Measurements from ENCODE around the gene PDGFD.

Gene PDGFD

DNA sequence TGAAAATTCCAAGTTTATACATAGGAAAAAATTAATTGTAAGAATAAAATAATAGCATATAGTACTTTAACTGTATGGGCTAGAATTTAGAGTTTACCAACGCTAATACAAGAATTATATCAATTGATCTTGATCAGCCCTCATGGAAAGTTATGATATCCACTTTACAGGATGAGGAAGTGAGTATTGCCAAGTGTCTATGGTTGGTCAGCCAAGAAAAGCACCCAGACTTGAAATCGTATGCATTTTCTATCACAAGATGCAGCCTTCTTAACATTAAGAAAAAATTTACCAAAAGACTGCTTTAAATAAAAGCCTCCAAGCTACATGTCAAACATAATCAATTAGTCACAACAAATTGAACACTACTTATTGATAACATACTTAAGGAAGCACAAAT, 74.5 kb downstream of the PDGFD start:
- TF ChIP-seq, protein P1, sequence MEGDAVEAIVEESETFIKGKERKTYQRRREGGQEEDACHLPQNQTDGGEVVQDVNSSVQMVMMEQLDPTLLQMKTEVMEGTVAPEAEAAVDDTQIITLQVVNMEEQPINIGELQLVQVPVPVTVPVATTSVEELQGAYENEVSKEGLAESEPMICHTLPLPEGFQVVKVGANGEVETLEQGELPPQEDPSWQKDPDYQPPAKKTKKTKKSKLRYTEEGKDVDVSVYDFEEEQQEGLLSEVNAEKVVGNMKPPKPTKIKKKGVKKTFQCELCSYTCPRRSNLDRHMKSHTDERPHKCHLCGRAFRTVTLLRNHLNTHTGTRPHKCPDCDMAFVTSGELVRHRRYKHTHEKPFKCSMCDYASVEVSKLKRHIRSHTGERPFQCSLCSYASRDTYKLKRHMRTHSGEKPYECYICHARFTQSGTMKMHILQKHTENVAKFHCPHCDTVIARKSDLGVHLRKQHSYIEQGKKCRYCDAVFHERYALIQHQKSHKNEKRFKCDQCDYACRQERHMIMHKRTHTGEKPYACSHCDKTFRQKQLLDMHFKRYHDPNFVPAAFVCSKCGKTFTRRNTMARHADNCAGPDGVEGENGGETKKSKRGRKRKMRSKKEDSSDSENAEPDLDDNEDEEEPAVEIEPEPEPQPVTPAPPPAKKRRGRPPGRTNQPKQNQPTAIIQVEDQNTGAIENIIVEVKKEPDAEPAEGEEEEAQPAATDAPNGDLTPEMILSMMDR (IDR thresholded peaks at IDR 0.05; ENCODE audit: low read depth, low read length), result no peak
- TF ChIP-seq EZH2phosphoT487 (IDR thresholded peaks at IDR 0.05; ENCODE audit: low read depth), result no peak
- H4K20me1 ChIP-seq (ENCODE audit: insufficient read depth, low read length), result no peaks in the 10 kb centered on the region
- no peaks in the 10 kb centered on the region for H3K9me3 ChIP-seq (ENCODE audit: insufficient read depth, low read length)
- no peaks in the 10 kb centered on the region for H3K36me3 ChIP-seq (replicated peaks; ENCODE audit: low read depth, low read length)
- peaks cover 6% of the 10 kb centered on the region for H3K4me1 ChIP-seq (ENCODE audit: low read length)
- H3K27ac ChIP-seq (ENCODE audit: low read length), result no peak overlapping the region
- no peaks in the 10 kb centered on the region for H3K27me3 ChIP-seq (ENCODE audit: low read depth, low read length)
- no peaks in the 10 kb centered on the region for H3K79me2 ChIP-seq (ENCODE audit: low read length)
- H3K4me2 ChIP-seq (ENCODE audit: low read length), result peak overlapping the region; percentile 6; the same call in 1 of the 2 replicates
- H3K4me3 ChIP-seq (ENCODE audit: low read length), result no peak overlapping the region
- H3K9ac ChIP-seq (ENCODE audit: low read length), result no peak overlapping the region
- H2AFZ ChIP-seq (ENCODE audit: low read depth, low read length), result no peak overlapping the region

DNA sequence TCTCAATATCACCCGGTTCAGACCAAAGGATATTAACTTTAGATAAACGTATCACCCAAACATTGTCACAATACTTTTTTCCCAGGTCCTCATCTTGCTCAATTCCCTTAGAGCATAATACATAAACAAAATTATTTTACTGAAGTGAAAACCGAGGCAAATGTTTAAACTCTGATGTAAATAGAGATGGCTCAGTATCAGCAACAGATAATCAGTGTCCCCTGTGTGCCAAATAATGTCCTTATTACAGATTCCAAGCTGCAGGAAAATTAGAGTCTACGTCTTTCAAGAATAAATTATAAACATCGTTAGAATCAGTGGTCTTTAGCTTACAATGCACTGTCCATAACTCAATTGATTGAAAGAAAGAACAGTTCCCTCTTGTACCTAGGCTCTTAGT, 77.3 kb downstream of the PDGFD start:
- Histone ChIP-seq H3K4me3 (ENCODE audit: low read length) (no peak overlapping the region), H3K27me3 (ENCODE audit: low read depth, low read length) (no peaks in the 10 kb centered on the region), H3K36me3 (replicated peaks; ENCODE audit: low read depth, low read length) (no peaks in the 10 kb centered on the region), H2AFZ (ENCODE audit: low read depth, low read length) (no peak overlapping the region), H3K4me1 (ENCODE audit: low read length) (peaks cover 6% of the 10 kb centered on the region), H3K27ac (ENCODE audit: low read length) (no peak overlapping the region), H3K9ac (ENCODE audit: low read length) (no peak overlapping the region), H3K4me2 (ENCODE audit: low read length) (no peak overlapping the region), H3K9me3 (ENCODE audit: insufficient read depth, low read length) (no peaks in the 10 kb centered on the region), H4K20me1 (ENCODE audit: insufficient read depth, low read length) (no peaks in the 10 kb centered on the region), H3K79me2 (ENCODE audit: low read length) (no peaks in the 10 kb centered on the region)
- TF ChIP-seq, protein P1 (IDR thresholded peaks at IDR 0.05; ENCODE audit: low read depth, low read length), result no peak
- no peak for TF ChIP-seq EZH2phosphoT487 (IDR thresholded peaks at IDR 0.05; ENCODE audit: low read depth)

DNA sequence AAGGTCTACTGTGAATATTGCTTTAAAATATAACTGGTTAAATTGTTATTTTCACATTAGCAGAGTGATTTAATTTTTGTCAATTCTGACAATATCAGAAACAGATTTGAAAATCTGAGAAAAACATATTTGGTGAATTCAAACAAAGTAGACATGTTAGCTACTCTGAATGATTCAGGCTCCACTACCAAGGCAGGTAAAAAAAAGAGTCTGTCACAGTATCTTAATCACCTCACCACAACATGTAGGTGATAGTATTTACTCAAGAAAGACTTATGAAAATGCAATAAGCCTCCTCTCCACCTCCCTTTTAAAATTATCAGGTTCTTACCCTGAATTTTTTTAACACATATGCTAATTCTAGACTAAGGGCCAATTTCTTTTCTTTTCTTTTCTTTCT, 85.0 kb downstream of the PDGFD start:
- Histone ChIP-seq H3K79me2 (ENCODE audit: low read length) (no peaks in the 10 kb centered on the region), H3K9me3 (ENCODE audit: insufficient read depth, low read length) (no peaks in the 10 kb centered on the region), H3K27me3 (ENCODE audit: low read depth, low read length) (no peaks in the 10 kb centered on the region), H3K27ac (ENCODE audit: low read length) (no peak overlapping the region), H3K36me3 (replicated peaks; ENCODE audit: low read depth, low read length) (no peaks in the 10 kb centered on the region), H3K9ac (ENCODE audit: low read length) (no peak overlapping the region), H3K4me1 (ENCODE audit: low read length) (peaks cover 19% of the 10 kb centered on the region), H3K4me2 (ENCODE audit: low read length) (no peak overlapping the region), H2AFZ (ENCODE audit: low read depth, low read length) (no peak overlapping the region), H3K4me3 (ENCODE audit: low read length) (no peak overlapping the region), H4K20me1 (ENCODE audit: insufficient read depth, low read length) (no peaks in the 10 kb centered on the region)
- TF ChIP-seq, protein P1 (IDR thresholded peaks at IDR 0.05; ENCODE audit: low read depth, low read length), result no peak
- no peak for TF ChIP-seq EZH2phosphoT487 (IDR thresholded peaks at IDR 0.05; ENCODE audit: low read depth)

DNA sequence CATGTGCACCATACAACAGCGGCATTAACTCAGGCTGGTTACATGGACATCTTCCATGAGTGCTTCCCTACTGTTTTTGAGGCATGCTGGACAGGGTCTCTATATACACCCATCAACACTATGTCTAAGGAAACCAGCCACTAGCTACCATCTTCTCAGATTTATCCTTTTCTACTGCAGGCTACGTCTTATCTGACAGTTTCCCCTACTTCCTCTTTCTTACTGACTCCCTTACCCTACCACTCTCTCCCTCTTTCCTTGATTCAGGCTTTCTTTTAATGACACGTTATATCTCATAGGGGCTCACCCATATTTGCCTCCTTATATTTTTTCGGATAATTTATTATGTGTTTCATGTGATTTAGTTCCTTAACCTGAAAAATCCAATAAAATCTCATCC, 85.7 kb downstream of the PDGFD start:
- Histone ChIP-seq H3K4me1 (ENCODE audit: low read length) (peaks cover 26% of the 10 kb centered on the region), H3K4me3 (ENCODE audit: low read length) (no peak overlapping the region), H3K79me2 (ENCODE audit: low read length) (no peaks in the 10 kb centered on the region), H3K4me2 (ENCODE audit: low read length) (no peak overlapping the region), H3K27ac (ENCODE audit: low read length) (no peak overlapping the region), H3K27me3 (ENCODE audit: low read depth, low read length) (no peaks in the 10 kb centered on the region), H4K20me1 (ENCODE audit: insufficient read depth, low read length) (no peaks in the 10 kb centered on the region), H3K9ac (ENCODE audit: low read length) (no peak overlapping the region), H2AFZ (ENCODE audit: low read depth, low read length) (no peak overlapping the region), H3K9me3 (ENCODE audit: insufficient read depth, low read length) (no peaks in the 10 kb centered on the region), H3K36me3 (replicated peaks; ENCODE audit: low read depth, low read length) (no peaks in the 10 kb centered on the region)
- no peak for TF ChIP-seq EZH2phosphoT487 (IDR thresholded peaks at IDR 0.05; ENCODE audit: low read depth)
- TF ChIP-seq, protein P1 (IDR thresholded peaks at IDR 0.05; ENCODE audit: low read depth, low read length), result no peak

Measured in OCI-LY3 (cell line).